ENCODE results near the gene PCARE. TPM values are rescaled to one million over a fixed set of nuclear protein-coding genes. Genes with fewer than 3 reads are reported as not detected.

The PCARE gene
- total RNA-seq, 1 donor from 2014 or later = not detected

DNA sequence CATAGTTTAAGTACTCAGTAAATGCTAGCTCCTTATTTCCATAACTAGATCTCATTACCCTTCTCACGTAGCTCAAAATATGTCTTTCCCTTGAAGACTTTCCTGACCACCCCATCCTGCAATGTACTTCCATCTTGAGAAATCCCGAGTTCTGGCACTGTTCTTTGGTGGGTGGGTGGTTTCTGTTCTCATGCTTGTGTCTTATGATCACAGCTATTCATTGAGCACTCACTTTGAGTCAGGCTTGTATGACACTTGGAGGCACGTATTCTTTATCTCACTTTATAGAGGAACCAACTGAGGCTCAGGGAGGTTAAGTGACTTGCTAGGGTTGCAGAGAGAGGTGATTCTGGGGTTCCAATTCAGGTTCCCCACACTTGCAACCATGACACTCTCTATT lies 31.9 kb upstream of the PCARE start:
- H3K9me3 Mint-ChIP-seq (ENCODE audit: low read depth) = no peaks in the 10 kb centered on the region
- peaks cover 22% of the 10 kb centered on the region for H3K4me1 Mint-ChIP-seq (ENCODE audit: low read depth)

DNA sequence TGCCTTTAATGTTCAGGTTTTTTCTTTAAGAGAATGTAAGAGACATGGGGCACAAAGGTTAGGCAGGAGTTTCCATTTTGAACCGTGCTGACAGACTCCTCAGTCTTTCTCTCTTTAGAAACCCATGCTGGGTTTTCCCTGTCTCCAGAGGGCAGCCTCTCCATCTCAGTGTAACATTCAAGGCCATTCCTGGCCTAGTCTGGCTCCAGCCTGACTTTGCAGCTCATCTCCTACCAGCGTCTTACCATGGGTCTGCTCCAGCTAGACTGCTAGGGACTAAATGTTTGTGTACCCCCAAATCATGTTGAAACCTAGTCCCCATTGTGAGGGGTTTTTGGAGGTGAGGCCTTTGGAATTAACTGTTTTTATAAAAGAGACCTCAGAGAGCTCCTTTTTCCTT lies 31.1 kb upstream of the PCARE start:
- no peaks in the 10 kb centered on the region for H3K27me3 Mint-ChIP-seq (ENCODE audit: low read depth)
- peaks cover 19% of the 10 kb centered on the region for H3K4me1 Mint-ChIP-seq (ENCODE audit: low read depth)
- no peaks in the 10 kb centered on the region for H3K9me3 Mint-ChIP-seq (ENCODE audit: low read depth)
- H3K36me3 Mint-ChIP-seq (ENCODE audit: low read depth) = no peaks in the 10 kb centered on the region
- H3K27ac Mint-ChIP-seq (ENCODE audit: unreplicated experiment) = no peak overlapping the region
- TF ChIP-seq, protein P1, sequence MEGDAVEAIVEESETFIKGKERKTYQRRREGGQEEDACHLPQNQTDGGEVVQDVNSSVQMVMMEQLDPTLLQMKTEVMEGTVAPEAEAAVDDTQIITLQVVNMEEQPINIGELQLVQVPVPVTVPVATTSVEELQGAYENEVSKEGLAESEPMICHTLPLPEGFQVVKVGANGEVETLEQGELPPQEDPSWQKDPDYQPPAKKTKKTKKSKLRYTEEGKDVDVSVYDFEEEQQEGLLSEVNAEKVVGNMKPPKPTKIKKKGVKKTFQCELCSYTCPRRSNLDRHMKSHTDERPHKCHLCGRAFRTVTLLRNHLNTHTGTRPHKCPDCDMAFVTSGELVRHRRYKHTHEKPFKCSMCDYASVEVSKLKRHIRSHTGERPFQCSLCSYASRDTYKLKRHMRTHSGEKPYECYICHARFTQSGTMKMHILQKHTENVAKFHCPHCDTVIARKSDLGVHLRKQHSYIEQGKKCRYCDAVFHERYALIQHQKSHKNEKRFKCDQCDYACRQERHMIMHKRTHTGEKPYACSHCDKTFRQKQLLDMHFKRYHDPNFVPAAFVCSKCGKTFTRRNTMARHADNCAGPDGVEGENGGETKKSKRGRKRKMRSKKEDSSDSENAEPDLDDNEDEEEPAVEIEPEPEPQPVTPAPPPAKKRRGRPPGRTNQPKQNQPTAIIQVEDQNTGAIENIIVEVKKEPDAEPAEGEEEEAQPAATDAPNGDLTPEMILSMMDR (IDR thresholded peaks at IDR 0.05) = no peak
- DNase-seq (ENCODE audit: low spot score) = no peak
- H3K4me3 Mint-ChIP-seq (ENCODE audit: unreplicated experiment) = no peak overlapping the region

More for the DNA sequence above, 31.9 kb upstream of the PCARE start:
- H3K36me3 Mint-ChIP-seq (ENCODE audit: low read depth) = no peaks in the 10 kb centered on the region
- peak overlapping the region; percentile 13 for H3K27ac Mint-ChIP-seq (ENCODE audit: unreplicated experiment)
- H3K27me3 Mint-ChIP-seq (ENCODE audit: low read depth) = no peaks in the 10 kb centered on the region
- TF ChIP-seq, protein P1 (IDR thresholded peaks at IDR 0.05) = no peak
- no peak for DNase-seq (ENCODE audit: low spot score)
- no peak overlapping the region for H3K4me3 Mint-ChIP-seq (ENCODE audit: unreplicated experiment)

- no peak for DNase-seq (ENCODE audit: low spot score)
- Mint-ChIP-seq H3K27me3 (ENCODE audit: low read depth) (no peaks in the 10 kb centered on the region), H3K4me1 (ENCODE audit: low read depth) (peaks cover 16% of the 10 kb centered on the region), H3K9me3 (ENCODE audit: low read depth) (no peaks in the 10 kb centered on the region), H3K36me3 (ENCODE audit: low read depth) (no peaks in the 10 kb centered on the region), H3K27ac (ENCODE audit: unreplicated experiment) (no peak overlapping the region), H3K4me3 (ENCODE audit: unreplicated experiment) (no peak overlapping the region)
- TF ChIP-seq, protein P1 (IDR thresholded peaks at IDR 0.05) = no peak
Observed at GRCh38 chr2:29104688-29105087, 30.4 kb upstream of the PCARE start.

DNA sequence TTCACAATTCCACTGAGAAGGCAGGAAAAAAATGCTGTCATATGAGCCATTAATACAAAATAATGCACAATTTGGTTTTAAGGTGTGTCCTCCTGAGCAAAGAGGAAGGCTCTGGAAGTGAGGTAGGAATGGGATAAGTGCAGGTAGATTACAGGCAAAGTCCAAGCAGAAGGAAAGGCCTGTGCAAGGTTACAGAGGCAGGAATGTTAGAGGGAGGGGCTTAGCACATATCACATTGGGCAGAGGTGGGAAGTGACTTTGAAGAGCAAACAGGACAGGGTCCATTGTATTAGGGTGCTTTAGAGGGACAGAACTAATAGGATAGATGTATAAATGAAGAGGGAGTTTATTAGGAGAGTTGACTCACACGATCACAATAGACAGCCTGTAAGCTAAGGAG lies 26.2 kb upstream of the PCARE start:
- no peak for DNase-seq (ENCODE audit: low spot score)
- H3K9me3 Mint-ChIP-seq (ENCODE audit: low read depth) = no peaks in the 10 kb centered on the region
- no peak overlapping the region for H3K4me3 Mint-ChIP-seq (ENCODE audit: unreplicated experiment)
- H3K27ac Mint-ChIP-seq (ENCODE audit: unreplicated experiment) = no peak overlapping the region
- H3K4me1 Mint-ChIP-seq (ENCODE audit: low read depth) = peaks cover 6% of the 10 kb centered on the region
- no peaks in the 10 kb centered on the region for H3K36me3 Mint-ChIP-seq (ENCODE audit: low read depth)
- TF ChIP-seq, protein P1 (IDR thresholded peaks at IDR 0.05) = no peak
- H3K27me3 Mint-ChIP-seq (ENCODE audit: low read depth) = no peaks in the 10 kb centered on the region

- TF ChIP-seq, protein P1 (IDR thresholded peaks at IDR 0.05) = no peak
- DNase-seq (ENCODE audit: low spot score) = no peak
- Mint-ChIP-seq H3K9me3 (ENCODE audit: low read depth) (no peaks in the 10 kb centered on the region), H3K4me1 (ENCODE audit: low read depth) (peaks cover 6% of the 10 kb centered on the region), H3K27me3 (ENCODE audit: low read depth) (no peaks in the 10 kb centered on the region), H3K4me3 (ENCODE audit: unreplicated experiment) (no peak overlapping the region), H3K36me3 (ENCODE audit: low read depth) (no peaks in the 10 kb centered on the region), H3K27ac (ENCODE audit: unreplicated experiment) (no peak overlapping the region)
Observed at GRCh38 chr2:29097569-29097968, 23.2 kb upstream of the PCARE start.

Measured in chondrocyte (in vitro differentiated cells).